ENCODE results near the gene ABHD5.
A peak's percentile ranks its signal among the peaks of the same experiment; 100 is the strongest.
"Not testable (repeated sequence)": the region's sequence is repeated elsewhere in the genome, so short reads cannot be mapped to it uniquely, and the experiment has no call there.

Gene ABHD5

DNA sequence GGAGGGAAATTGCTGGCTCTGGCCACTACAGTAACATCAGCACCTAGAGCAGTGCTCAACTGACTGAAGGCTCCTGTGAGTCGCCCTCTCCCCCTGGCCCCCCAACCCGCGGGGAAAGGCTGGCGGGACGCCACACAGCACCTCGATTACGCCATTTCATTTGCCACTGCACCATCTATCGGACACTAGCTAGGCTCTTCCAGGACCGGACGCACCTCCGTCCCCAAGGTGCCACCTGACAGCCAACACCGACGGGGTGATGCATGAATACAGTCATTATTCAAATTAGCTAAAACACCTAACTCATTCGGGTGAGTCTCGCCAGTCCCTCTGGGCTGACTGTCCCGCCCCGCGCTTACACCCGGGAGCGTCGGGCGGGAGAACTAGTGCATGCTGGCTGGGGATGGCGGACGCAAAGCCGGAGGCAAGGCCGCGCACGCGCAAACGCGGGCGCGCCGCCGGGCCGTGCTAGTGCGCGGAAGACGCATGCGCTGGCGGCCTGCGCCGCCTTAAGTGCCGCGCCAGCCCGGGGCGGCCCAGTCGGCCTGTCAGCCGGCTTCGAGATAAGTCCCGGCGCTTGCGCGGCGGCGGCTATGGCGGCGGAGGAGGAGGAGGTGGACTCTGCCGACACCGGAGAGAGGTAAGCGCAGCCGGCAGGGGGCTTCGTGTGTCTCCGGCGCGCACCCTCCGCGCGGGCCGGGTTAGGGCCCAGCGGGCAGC lies at the start of gene ABHD5:
ABHD5 (plus strand) TSS at position 539 of the 720 bp plus-strand sequence; CDS start at position 594, 55 bp downstream.
- H3K4me1 ChIP-seq (ENCODE audit: control insufficient read depth, insufficient read depth, low read length): peaks cover 41% of the 10 kb centered on the region
- peak within 1 kb of the TSS; percentile 94 for H3K9ac ChIP-seq (ENCODE audit: low read length)
- H3K4me3 ChIP-seq (ENCODE audit: low read length): peak within 1 kb of the TSS; percentile 95
- no peaks in the 10 kb centered on the region for H3K27me3 ChIP-seq (replicated peaks; ENCODE audit: control insufficient read depth, insufficient read depth, low read length)
- peak; percentile 96 for DNase-seq (ENCODE audit: low read depth)
- no peaks in the 10 kb centered on the region for H3K9me3 ChIP-seq (ENCODE audit: control insufficient read depth, low read length)
- H3K36me3 ChIP-seq (ENCODE audit: control insufficient read depth, insufficient read depth, low read length, severe bottlenecking): no peaks in the 10 kb centered on the region

DNA sequence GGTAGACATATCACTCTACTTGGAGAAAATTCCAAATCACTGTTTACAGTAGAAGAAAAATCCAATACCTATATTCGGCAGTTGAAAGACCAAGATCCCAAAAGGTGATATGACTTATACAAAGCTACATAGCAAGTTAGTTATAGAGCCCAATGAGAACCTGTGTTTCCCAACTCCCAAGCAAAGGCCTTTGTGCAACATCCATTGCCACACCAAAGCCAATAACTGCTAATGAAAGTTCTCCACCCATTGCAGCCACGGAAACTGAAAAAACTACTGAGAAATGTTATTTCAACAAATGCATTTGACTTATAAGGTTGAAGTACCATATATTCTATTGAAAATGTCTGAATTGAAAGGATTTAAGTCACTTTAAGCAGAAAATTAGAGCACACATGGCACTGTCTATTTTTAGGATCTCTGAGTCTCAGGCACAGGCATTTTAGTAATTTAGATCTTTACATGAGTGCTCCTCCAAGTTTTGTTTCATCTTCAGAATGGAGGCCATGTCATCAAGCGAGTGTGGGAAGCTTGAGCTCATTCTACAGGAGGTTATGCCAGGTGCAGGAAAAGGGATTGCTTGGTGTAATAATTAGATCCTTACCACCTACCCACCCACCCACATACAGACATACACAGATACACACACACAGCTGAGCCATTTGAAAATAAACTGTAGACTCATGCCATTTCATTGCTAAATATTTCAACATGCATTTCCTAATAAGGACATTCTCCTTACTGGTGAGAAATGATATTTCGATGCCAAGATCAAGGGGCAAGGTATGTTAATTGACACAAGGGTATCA lies 49.2 kb upstream of the ABHD5 start:
- no peaks in the 10 kb centered on the region for H3K27me3 ChIP-seq (replicated peaks; ENCODE audit: control insufficient read depth, insufficient read depth, low read length)
- no peaks in the 10 kb centered on the region for H3K36me3 ChIP-seq (ENCODE audit: control insufficient read depth, insufficient read depth, low read length, severe bottlenecking)
- DNase-seq (ENCODE audit: low read depth): peak; percentile 75
- peaks cover 17% of the 10 kb centered on the region for H3K4me1 ChIP-seq (ENCODE audit: control insufficient read depth, insufficient read depth, low read length)
- peak overlapping the region; percentile 41 for H3K4me3 ChIP-seq (ENCODE audit: low read length)
- peak overlapping the region; percentile 67 for H3K9ac ChIP-seq (ENCODE audit: low read length)
- no peaks in the 10 kb centered on the region for H3K9me3 ChIP-seq (ENCODE audit: control insufficient read depth, low read length)

DNA sequence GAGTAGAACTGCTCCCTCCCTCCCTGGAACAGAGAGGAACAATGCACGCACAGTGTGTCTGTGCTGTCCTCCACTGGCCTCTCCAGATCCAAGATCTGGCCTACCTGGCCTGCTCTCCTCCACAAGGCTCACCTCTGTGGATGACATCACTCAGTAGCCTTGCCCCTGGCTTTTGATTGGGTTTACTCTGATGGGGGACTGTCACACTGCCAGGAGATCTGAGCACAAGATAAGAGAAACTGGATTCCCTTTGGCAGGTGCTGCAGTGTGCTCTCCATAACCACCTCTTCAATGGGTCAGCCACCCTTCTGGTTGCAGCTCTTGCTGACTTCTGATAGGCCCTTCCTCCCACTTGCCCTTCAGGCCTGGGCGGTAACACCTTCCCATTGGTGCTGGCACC lies 46.3 kb upstream of the ABHD5 start:
- no peak for DNase-seq (ENCODE audit: low read depth)

GRCh38 chr3:43647331-43648166 lies 43.2 kb upstream of the ABHD5 start:
- DNase-seq (ENCODE audit: low read depth): peak; percentile 55
- no peaks in the 10 kb centered on the region for H3K36me3 ChIP-seq (ENCODE audit: control insufficient read depth, insufficient read depth, low read length, severe bottlenecking)
- H3K9me3 ChIP-seq (ENCODE audit: control insufficient read depth, low read length): no peaks in the 10 kb centered on the region

More for the DNA sequence above, 46.3 kb upstream of the ABHD5 start:
- H3K9me3 ChIP-seq (ENCODE audit: control insufficient read depth, low read length): no peaks in the 10 kb centered on the region
- no peaks in the 10 kb centered on the region for H3K27me3 ChIP-seq (replicated peaks; ENCODE audit: control insufficient read depth, insufficient read depth, low read length)
- no peak overlapping the region for H3K4me3 ChIP-seq (ENCODE audit: low read length)
- peaks cover 31% of the 10 kb centered on the region for H3K4me1 ChIP-seq (ENCODE audit: control insufficient read depth, insufficient read depth, low read length)
- no peaks in the 10 kb centered on the region for H3K36me3 ChIP-seq (ENCODE audit: control insufficient read depth, insufficient read depth, low read length, severe bottlenecking)
- no peak overlapping the region for H3K9ac ChIP-seq (ENCODE audit: low read length)

GRCh38 chr3:43648957-43649356 lies 41.8 kb upstream of the ABHD5 start:
- no peak for DNase-seq (ENCODE audit: low read depth)
- Histone ChIP-seq H3K4me1 (ENCODE audit: control insufficient read depth, insufficient read depth, low read length) (peaks cover 15% of the 10 kb centered on the region), H3K36me3 (ENCODE audit: control insufficient read depth, insufficient read depth, low read length, severe bottlenecking) (no peaks in the 10 kb centered on the region), H3K27me3 (replicated peaks; ENCODE audit: control insufficient read depth, insufficient read depth, low read length) (no peaks in the 10 kb centered on the region), H3K9me3 (ENCODE audit: control insufficient read depth, low read length) (no peaks in the 10 kb centered on the region), H3K4me3 (ENCODE audit: low read length) (no peak overlapping the region), H3K9ac (ENCODE audit: low read length) (no peak overlapping the region)

More at GRCh38 chr3:43647331-43648166, 43.2 kb upstream of the ABHD5 start:
- Histone ChIP-seq H3K4me1 (ENCODE audit: control insufficient read depth, insufficient read depth, low read length) (peaks cover 15% of the 10 kb centered on the region), H3K27me3 (replicated peaks; ENCODE audit: control insufficient read depth, insufficient read depth, low read length) (no peaks in the 10 kb centered on the region), H3K4me3 (ENCODE audit: low read length) (peak overlapping the region; percentile 25), H3K9ac (ENCODE audit: low read length) (no peak overlapping the region)

GRCh38 chr3:43649365-43649968 lies 41.3 kb upstream of the ABHD5 start:
- DNase-seq (ENCODE audit: low read depth): no peak
- no peaks in the 10 kb centered on the region for H3K36me3 ChIP-seq (ENCODE audit: control insufficient read depth, insufficient read depth, low read length, severe bottlenecking)
- H3K27me3 ChIP-seq (replicated peaks; ENCODE audit: control insufficient read depth, insufficient read depth, low read length): no peaks in the 10 kb centered on the region
- H3K9me3 ChIP-seq (ENCODE audit: control insufficient read depth, low read length): no peaks in the 10 kb centered on the region
- peaks cover 15% of the 10 kb centered on the region for H3K4me1 ChIP-seq (ENCODE audit: control insufficient read depth, insufficient read depth, low read length)
- no peak overlapping the region for H3K9ac ChIP-seq (ENCODE audit: low read length)
- H3K4me3 ChIP-seq (ENCODE audit: low read length): no peak overlapping the region

GRCh38 chr3:43650345-43650744 lies 40.4 kb upstream of the ABHD5 start:
- Histone ChIP-seq H3K9me3 (ENCODE audit: control insufficient read depth, low read length) (no peaks in the 10 kb centered on the region), H3K4me3 (ENCODE audit: low read length) (no peak overlapping the region), H3K36me3 (ENCODE audit: control insufficient read depth, insufficient read depth, low read length, severe bottlenecking) (no peaks in the 10 kb centered on the region), H3K27me3 (replicated peaks; ENCODE audit: control insufficient read depth, insufficient read depth, low read length) (no peaks in the 10 kb centered on the region), H3K4me1 (ENCODE audit: control insufficient read depth, insufficient read depth, low read length) (peaks cover 15% of the 10 kb centered on the region), H3K9ac (ENCODE audit: low read length) (no peak overlapping the region)
- no peak for DNase-seq (ENCODE audit: low read depth)

DNA sequence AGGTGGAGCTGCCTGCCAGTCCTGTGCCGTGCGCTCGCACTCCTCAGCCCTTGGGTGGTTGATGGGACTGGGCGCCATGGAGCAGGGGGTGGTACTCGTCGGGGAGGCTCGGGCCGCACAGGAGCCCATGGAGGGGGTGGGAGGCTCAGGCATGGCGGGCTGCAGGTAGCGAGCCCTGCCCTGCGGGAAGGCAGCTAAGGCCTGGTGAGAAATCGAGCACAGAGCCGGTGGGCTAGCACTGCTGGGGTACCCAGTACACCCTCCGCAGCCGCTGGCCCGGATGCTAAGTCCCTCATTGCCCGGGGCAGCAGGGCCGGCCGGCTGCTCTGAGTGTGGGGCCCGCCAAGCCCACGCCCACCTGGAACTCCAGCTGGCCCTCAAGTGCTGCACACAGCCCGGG lies 34.3 kb upstream of the ABHD5 start:
- not testable (repeated sequence) for H3K9me3 ChIP-seq (ENCODE audit: control insufficient read depth, low read length); H3K4me1 ChIP-seq (ENCODE audit: control insufficient read depth, insufficient read depth, low read length); DNase-seq (ENCODE audit: low read depth); H3K9ac ChIP-seq (ENCODE audit: low read length); H3K36me3 ChIP-seq (ENCODE audit: control insufficient read depth, insufficient read depth, low read length, severe bottlenecking); H3K27me3 ChIP-seq (replicated peaks; ENCODE audit: control insufficient read depth, insufficient read depth, low read length); H3K4me3 ChIP-seq (ENCODE audit: low read length)

- no peaks in the 10 kb centered on the region for H3K36me3 ChIP-seq (ENCODE audit: control insufficient read depth, insufficient read depth, low read length, severe bottlenecking)
- H3K9me3 ChIP-seq (ENCODE audit: control insufficient read depth, low read length): no peaks in the 10 kb centered on the region
- no peaks in the 10 kb centered on the region for H3K4me1 ChIP-seq (ENCODE audit: control insufficient read depth, insufficient read depth, low read length)
- H3K27me3 ChIP-seq (replicated peaks; ENCODE audit: control insufficient read depth, insufficient read depth, low read length): no peaks in the 10 kb centered on the region
- no peak for DNase-seq (ENCODE audit: low read depth)
- no peak overlapping the region for H3K4me3 ChIP-seq (ENCODE audit: low read length)
- H3K9ac ChIP-seq (ENCODE audit: low read length): no peak overlapping the region
These were observed 31.4 kb upstream of the ABHD5 start for GRCh38 chr3:43659250-43659880.

GRCh38 chr3:43661376-43661775 lies 29.4 kb upstream of the ABHD5 start:
- H3K9ac ChIP-seq (ENCODE audit: low read length); DNase-seq (ENCODE audit: low read depth); H3K36me3 ChIP-seq (ENCODE audit: control insufficient read depth, insufficient read depth, low read length, severe bottlenecking); H3K9me3 ChIP-seq (ENCODE audit: control insufficient read depth, low read length); H3K4me1 ChIP-seq (ENCODE audit: control insufficient read depth, insufficient read depth, low read length); H3K4me3 ChIP-seq (ENCODE audit: low read length); H3K27me3 ChIP-seq (replicated peaks; ENCODE audit: control insufficient read depth, insufficient read depth, low read length): not testable (repeated sequence)

Measured in adipocyte (in vitro differentiated cells).